Stomach (tissue), 4 donors: ENCODE measurements around the gene POU3F1.

Experiments used
- EP300 ChIP-seq: sonication (generic); formaldehyde crosslinking; IDR thresholded peaks from one replicate; pipeline ENCODE4 v1.6.1; 2017; ENCODE audit warnings: antibody characterized with exemption
- POLR2AphosphoS5 ChIP-seq, 3 donors: sonication (generic); formaldehyde crosslinking; IDR thresholded peaks; one replicate each; pipeline ENCODE4 v1.6.1; 2016; ENCODE audit warnings: antibody characterized with exemption in 3 of 3
- TF ChIP-seq, protein P1 (sequence below), 7 experiments: fragments of 450-650 bp in 4 of 7; fragments of 200-600 bp in 3 of 7; sonication (generic) in 3 of 7; IDR thresholded peaks; one replicate each; pipeline ENCODE4 v1.5.1; 2016 to 2019; ENCODE audit warnings: antibody characterized with exemption in 7 of 7, control low read depth in 2 of 7, mild to moderate bottlenecking in 1 of 7

DNA sequence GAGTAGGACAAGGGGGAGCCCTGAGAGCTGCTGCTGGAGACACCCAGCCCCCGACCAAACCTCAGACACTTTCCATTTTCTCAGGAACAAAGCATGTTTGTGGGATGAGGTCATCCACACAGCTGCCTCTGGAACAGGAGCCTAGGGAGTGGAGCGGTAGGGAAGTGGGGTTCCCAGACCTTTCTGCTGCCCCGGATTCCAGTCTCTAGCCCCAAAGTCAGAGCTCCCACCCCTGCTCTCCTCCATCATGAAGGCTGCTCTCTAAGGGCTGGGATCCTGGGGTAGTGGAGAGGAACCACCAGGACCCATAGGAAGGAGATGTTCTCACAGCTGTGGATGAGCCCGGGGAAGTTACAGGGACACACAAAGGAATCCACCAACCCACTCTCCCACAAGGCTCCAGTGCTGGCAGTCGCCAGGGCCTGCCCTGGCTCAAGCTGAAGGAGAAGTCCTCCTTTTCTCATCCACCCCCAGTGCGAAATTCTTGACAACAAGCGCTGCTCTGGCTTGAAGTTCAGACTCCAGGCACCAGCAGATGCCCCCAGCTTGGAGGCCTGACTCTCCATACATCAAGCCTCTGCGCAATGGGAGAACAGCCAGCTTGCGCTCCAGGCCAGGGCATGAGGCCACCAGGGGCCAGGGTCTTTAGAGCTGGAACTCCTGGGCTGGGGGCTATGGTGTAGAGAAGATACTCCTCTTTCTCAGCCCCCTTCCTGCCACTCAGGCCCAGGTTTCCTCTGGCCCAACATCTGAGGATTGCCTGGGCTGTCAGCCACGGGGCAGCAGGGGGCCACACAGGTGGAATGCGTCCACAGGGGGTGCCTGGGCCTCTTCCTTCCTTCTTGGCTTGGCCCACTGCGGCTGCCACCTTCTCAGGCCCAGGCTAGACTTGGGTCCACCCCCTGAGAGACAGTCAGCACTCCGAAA is 45.8 kb downstream of the POU3F1 start:
- TF ChIP-seq, protein P1, sequence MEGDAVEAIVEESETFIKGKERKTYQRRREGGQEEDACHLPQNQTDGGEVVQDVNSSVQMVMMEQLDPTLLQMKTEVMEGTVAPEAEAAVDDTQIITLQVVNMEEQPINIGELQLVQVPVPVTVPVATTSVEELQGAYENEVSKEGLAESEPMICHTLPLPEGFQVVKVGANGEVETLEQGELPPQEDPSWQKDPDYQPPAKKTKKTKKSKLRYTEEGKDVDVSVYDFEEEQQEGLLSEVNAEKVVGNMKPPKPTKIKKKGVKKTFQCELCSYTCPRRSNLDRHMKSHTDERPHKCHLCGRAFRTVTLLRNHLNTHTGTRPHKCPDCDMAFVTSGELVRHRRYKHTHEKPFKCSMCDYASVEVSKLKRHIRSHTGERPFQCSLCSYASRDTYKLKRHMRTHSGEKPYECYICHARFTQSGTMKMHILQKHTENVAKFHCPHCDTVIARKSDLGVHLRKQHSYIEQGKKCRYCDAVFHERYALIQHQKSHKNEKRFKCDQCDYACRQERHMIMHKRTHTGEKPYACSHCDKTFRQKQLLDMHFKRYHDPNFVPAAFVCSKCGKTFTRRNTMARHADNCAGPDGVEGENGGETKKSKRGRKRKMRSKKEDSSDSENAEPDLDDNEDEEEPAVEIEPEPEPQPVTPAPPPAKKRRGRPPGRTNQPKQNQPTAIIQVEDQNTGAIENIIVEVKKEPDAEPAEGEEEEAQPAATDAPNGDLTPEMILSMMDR (IDR thresholded peaks at IDR 0.05): no peak
- TF ChIP-seq POLR2AphosphoS5 (IDR thresholded peaks at IDR 0.05): no peak
- TF ChIP-seq EP300: no peak
